Measurements from ENCODE around the gene PCBP3.

DNA sequence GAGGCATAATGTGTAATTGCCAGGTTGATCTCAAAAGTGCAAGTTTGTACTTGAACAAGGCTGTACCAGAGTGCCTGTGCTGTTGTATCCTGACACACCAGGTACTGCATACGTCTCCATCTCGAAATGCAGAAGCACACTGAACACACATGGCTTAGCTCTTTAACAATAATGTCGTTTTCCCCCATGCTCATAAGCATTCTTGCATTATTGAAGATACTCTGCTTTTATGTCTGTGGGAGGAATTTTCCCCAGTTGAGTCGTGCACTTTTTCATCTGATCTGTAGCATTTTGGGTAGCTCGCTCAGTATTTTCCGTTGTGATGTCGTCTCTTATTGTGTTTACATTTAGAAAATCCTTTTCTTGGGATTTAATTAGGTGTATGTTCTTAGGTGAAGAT, 98.7 kb downstream of the PCBP3 start:
- TF ChIP-seq, protein P1, sequence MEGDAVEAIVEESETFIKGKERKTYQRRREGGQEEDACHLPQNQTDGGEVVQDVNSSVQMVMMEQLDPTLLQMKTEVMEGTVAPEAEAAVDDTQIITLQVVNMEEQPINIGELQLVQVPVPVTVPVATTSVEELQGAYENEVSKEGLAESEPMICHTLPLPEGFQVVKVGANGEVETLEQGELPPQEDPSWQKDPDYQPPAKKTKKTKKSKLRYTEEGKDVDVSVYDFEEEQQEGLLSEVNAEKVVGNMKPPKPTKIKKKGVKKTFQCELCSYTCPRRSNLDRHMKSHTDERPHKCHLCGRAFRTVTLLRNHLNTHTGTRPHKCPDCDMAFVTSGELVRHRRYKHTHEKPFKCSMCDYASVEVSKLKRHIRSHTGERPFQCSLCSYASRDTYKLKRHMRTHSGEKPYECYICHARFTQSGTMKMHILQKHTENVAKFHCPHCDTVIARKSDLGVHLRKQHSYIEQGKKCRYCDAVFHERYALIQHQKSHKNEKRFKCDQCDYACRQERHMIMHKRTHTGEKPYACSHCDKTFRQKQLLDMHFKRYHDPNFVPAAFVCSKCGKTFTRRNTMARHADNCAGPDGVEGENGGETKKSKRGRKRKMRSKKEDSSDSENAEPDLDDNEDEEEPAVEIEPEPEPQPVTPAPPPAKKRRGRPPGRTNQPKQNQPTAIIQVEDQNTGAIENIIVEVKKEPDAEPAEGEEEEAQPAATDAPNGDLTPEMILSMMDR (conservative IDR thresholded peaks at IDR 0.05): no peak
- TF ChIP-seq EZH2 (IDR thresholded peaks at IDR 0.05; ENCODE audit: low read depth): no peak
